DMS 273 (cell line): Measurements from ENCODE around the gene TEX14.
"Not testable (repeated sequence)": the region's sequence is repeated elsewhere in the genome, so short reads cannot be mapped to it uniquely, and the experiment has no call there.

Source experiments
- DNase-seq: peaks from one replicate; lab custom pipeline; 2025; ENCODE audit not compliant: unreplicated experiment; lab: John Stamatoyannopoulos, UW

Gene TEX14

GRCh38 chr17:58569196-58569595 is 122.6 kb downstream of the TEX14 start:
- DNase-seq, result no peak

- no peak for DNase-seq
These were observed 123.6 kb downstream of the TEX14 start for GRCh38 chr17:58568044-58568799.

GRCh38 chr17:58565389-58566311 is 126.2 kb downstream of the TEX14 start:
- DNase-seq, result no peak

GRCh38 chr17:58564971-58565370 is 126.9 kb downstream of the TEX14 start:
- DNase-seq, result no peak

GRCh38 chr17:58564243-58564642 is 127.6 kb downstream of the TEX14 start:
- DNase-seq, result no peak

GRCh38 chr17:58560511-58560910 is 131.3 kb downstream of the TEX14 start:
- no peak for DNase-seq

GRCh38 chr17:58557981-58558380 is 133.9 kb downstream of the TEX14 start:
- DNase-seq, result no peak

- DNase-seq, result no peak
These were observed 135.0 kb downstream of the TEX14 start for GRCh38 chr17:58556833-58557250.

- DNase-seq, result not testable (repeated sequence)
These were observed 136.7 kb downstream of the TEX14 start for GRCh38 chr17:58555109-58555508.

GRCh38 chr17:58541249-58541648 is 150.6 kb downstream of the TEX14 start:
- DNase-seq, result peak; percentile 23

- peak; percentile 35 for DNase-seq
These were observed 152.1 kb downstream of the TEX14 start for GRCh38 chr17:58539698-58540097.

GRCh38 chr17:58538811-58539409 is 152.9 kb downstream of the TEX14 start:
- DNase-seq, result no peak

GRCh38 chr17:58537266-58537665 is 154.6 kb downstream of the TEX14 start:
- no peak for DNase-seq

- no peak for DNase-seq
These were observed 155.3 kb downstream of the TEX14 start for GRCh38 chr17:58536542-58536941.

GRCh38 chr17:58535431-58535830 is 156.4 kb downstream of the TEX14 start:
- DNase-seq, result peak; percentile 25

GRCh38 chr17:58534901-58535421 is 156.9 kb downstream of the TEX14 start:
- DNase-seq, result no peak

- DNase-seq, result no peak
These were observed 157.5 kb downstream of the TEX14 start for GRCh38 chr17:58534331-58534730.

- no peak for DNase-seq
These were observed 158.1 kb downstream of the TEX14 start for GRCh38 chr17:58533616-58534188.

- no peak for DNase-seq
These were observed 159.3 kb downstream of the TEX14 start for GRCh38 chr17:58532555-58532951.

GRCh38 chr17:58531661-58532554 is 159.9 kb downstream of the TEX14 start:
- peak; percentile 74 for DNase-seq
